Thoracic aorta (tissue), 2 donors: Measurements from ENCODE around the gene DOCK7. TPM values are rescaled to one million over a fixed set of nuclear protein-coding genes. Genes with fewer than 3 reads are reported as not detected.

Experiments
- ATAC-seq: fragments of 150-250 bp; one replicate; pipeline ENCODE4 v1.8.0; 2017; ENCODE audit warnings: low read depth; ENCODE audit not compliant: insufficient number of reproducible peaks, low FRiP score
- DNase-seq: peaks from one replicate; pipeline ENCODE4 v3.0.0-alpha.2; 2020; ENCODE audit warnings: low spot score
- H3K27ac ChIP-seq, 2 donors: fragments of 200-600 bp; sonication (generic); 1 replicate in 1 of 2; 2 replicates in 1 of 2; pipeline ENCODE4 v1.5.1; 2016; ENCODE audit warnings: mild to moderate bottlenecking in 2 of 2, moderate library complexity in 2 of 2
- H3K27me3 ChIP-seq: fragments of 200-600 bp; sonication (generic); replicated peaks from 2 replicates; pipeline ENCODE4 v1.6.0; 2016; ENCODE audit warnings: mild to moderate bottlenecking; ENCODE audit not compliant: insufficient read depth
- H3K36me3 ChIP-seq: fragments of 200-600 bp; sonication (generic); one replicate; pipeline ENCODE4 v1.5.1; 2016
- H3K4me1 ChIP-seq, 2 donors: fragments of 200-600 bp; sonication (generic); 1 replicate in 1 of 2; 2 replicates in 1 of 2; pipeline versions ENCODE4 v1.5.1 to v1.6.0; 2016; ENCODE audit warnings: low read depth in 2 of 2, mild to moderate bottlenecking in 1 of 2; ENCODE audit not compliant: control insufficient read depth in 1 of 2
- H3K4me3 ChIP-seq: fragments of 200-600 bp; sonication (generic); 2 replicates; pipeline ENCODE4 v1.5.1; 2016; ENCODE audit warnings: mild to moderate bottlenecking
- H3K9me3 ChIP-seq: fragments of 200-600 bp; sonication (generic); 2 replicates; pipeline ENCODE4 v1.5.1; 2016
- CTCF ChIP-seq: fragments of 200-600 bp; sonication (generic); IDR thresholded peaks from one replicate; pipeline ENCODE4 v1.5.1; 2019; ENCODE audit warnings: antibody characterized with exemption
- total RNA-seq, 2 donors: library from RNA; depleted of rRNA; stranded (reverse); fragments of >200 nt; gene quantifications; one replicate each; pipeline versions ENCODE4 v1.1.0 to v1.2.3, GENCODE V29; 2016

Gene DOCK7
- total RNA-seq, 2 donors from 2014 or later = 52.7 to 75.7 TPM

- DNase-seq (no peak), ATAC-seq (no peak)
- no peak overlapping the region for H3K27ac ChIP-seq
- H3K9me3 ChIP-seq = no peaks in the 10 kb centered on the region
- H3K4me1 ChIP-seq = no peaks in the 10 kb centered on the region
- no peak overlapping the region for H3K4me3 ChIP-seq
- no peaks in the 10 kb centered on the region for H3K27me3 ChIP-seq
- H3K36me3 ChIP-seq = no peaks in the 10 kb centered on the region
- no peak for TF ChIP-seq CTCF
These were observed 206.5 kb downstream of the DOCK7 start for GRCh38 chr1:62481681-62482080.

GRCh38 chr1:62476525-62477219, 211.5 kb downstream of the DOCK7 start:
- Histone ChIP-seq H3K4me1 (no peaks in the 10 kb centered on the region), H3K4me3 (no peak overlapping the region), H3K27ac (no peak overlapping the region), H3K9me3 (no peaks in the 10 kb centered on the region), H3K36me3 (peaks cover 18% of the 10 kb centered on the region), H3K27me3 (no peaks in the 10 kb centered on the region)
- no peak for TF ChIP-seq CTCF
- ATAC-seq (no peak), DNase-seq (no peak)

- no peak for TF ChIP-seq CTCF
- ATAC-seq = no peak
- Histone ChIP-seq H3K27ac (no peak overlapping the region), H3K4me3 (no peak overlapping the region), H3K9me3 (no peaks in the 10 kb centered on the region), H3K36me3 (peaks cover 35% of the 10 kb centered on the region), H3K4me1 (no peaks in the 10 kb centered on the region), H3K27me3 (no peaks in the 10 kb centered on the region)
- no peak for DNase-seq
These were observed 221.1 kb downstream of the DOCK7 start for GRCh38 chr1:62467092-62467491.

- no peaks in the 10 kb centered on the region for H3K9me3 ChIP-seq
- ATAC-seq (no peak), DNase-seq (no peak)
- no peak overlapping the region for H3K4me3 ChIP-seq
- H3K27me3 ChIP-seq = no peaks in the 10 kb centered on the region
- TF ChIP-seq CTCF = no peak
- peaks cover 7% of the 10 kb centered on the region for H3K36me3 ChIP-seq
- no peak overlapping the region for H3K27ac ChIP-seq
- H3K4me1 ChIP-seq = no peaks in the 10 kb centered on the region
These were observed 225.8 kb downstream of the DOCK7 start for GRCh38 chr1:62462370-62462769.

GRCh38 chr1:62457955-62458354, 230.2 kb downstream of the DOCK7 start:
- no peaks in the 10 kb centered on the region for H3K4me1 ChIP-seq
- no peaks in the 10 kb centered on the region for H3K27me3 ChIP-seq
- TF ChIP-seq CTCF = no peak
- peaks cover 4% of the 10 kb centered on the region for H3K36me3 ChIP-seq
- H3K4me3 ChIP-seq = no peak overlapping the region
- ATAC-seq (no peak), DNase-seq (no peak)
- H3K9me3 ChIP-seq = no peaks in the 10 kb centered on the region
- no peak overlapping the region for H3K27ac ChIP-seq
